BJ (cell line): Measurements from ENCODE around the gene TTC21A. TPM values are rescaled to one million over a fixed set of nuclear protein-coding genes. Genes with fewer than 3 reads are reported as not detected.
A peak's percentile ranks its signal among the peaks of the same experiment; 100 is the strongest.

Experiments used
- CTCF ChIA-PET: fragments of 350-600 bp; formaldehyde crosslinking; extraction: SDS; loops from one replicate; lab custom pipeline; 2021; ENCODE audit warnings: antibody characterized with exemption, inconsistent platforms; lab: Yijun Ruan, JAX
- POLR2A ChIA-PET: fragments of 300-600 bp; sonication (Branson Sonifier 250); formaldehyde crosslinking; extraction: SDS; loops from one replicate; lab custom pipeline; 2021; ENCODE audit warnings: antibody characterized with exemption; lab: Charles Lee
- DNase-seq: peaks from one replicate; pipeline ENCODE4 v3.0.0-alpha.2; 2011; ENCODE audit warnings: low read depth
- H3K27me3 ChIP-seq: 2 replicates; pipeline ENCODE4 v1.6.0; 2011; ENCODE audit warnings: low read length; ENCODE audit not compliant: control insufficient read depth, insufficient read depth
- H3K36me3 ChIP-seq: 2 replicates; pipeline ENCODE4 v1.5.1; 2011; ENCODE audit warnings: low read length; ENCODE audit not compliant: control insufficient read depth, insufficient read depth
- H3K4me3 ChIP-seq: 2 replicates; pipeline ENCODE4 v1.5.1; 2011; ENCODE audit warnings: low read depth, mild to moderate bottlenecking, control low read depth, low read length
- polyA plus RNA-seq: library from polyadenylated mRNA; depleted of rRNA; stranded (reverse); fragments of >200 nt; gene quantifications from 2 replicates; pipeline ENCODE4 v1.2.3, GENCODE V29; 2011
- TF ChIP-seq, protein P1 (sequence below): IDR thresholded peaks from 2 replicates; pipeline ENCODE4 v1.5.1; 2011; ENCODE audit warnings: low read depth, mild to moderate bottlenecking, control low read depth, inconsistent platforms, low read length, moderate library complexity; ENCODE audit not compliant: insufficient read depth

The TTC21A gene
- polyA plus RNA-seq, 1 experiment: 2.3 TPM

DNA sequence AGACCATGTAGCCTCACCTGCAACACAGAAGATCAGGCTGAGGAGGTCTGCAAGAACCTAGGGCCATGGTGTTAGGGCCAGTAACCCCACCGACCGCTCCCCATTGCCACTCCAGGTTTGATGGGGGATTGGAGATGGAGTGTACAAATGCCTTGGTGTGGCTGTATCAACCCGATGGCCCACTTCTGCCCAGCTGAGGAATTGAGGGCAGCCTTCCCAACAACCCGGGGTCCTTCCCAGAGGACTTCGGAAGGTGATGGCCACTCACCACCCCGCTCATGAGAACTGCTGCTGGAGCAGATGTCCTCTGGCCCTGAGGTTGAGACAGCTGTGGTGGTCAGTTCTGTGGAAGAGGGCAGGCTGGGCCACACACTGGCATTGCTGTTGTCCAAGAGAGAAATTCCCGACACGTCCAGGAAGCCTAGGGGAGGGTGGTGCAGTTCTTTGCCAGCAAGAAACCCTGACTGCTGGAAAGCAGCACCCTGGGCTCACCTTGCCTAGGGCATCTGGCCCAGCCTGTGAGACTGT is 8.9 kb upstream of the TTC21A start:
- no peak for DNase-seq
- ChIA-PET POLR2A (no interaction called here), CTCF (interaction anchor here (1.1 kb wide), 1 partner anchor 190 kb away, joined by 4 read pairs; no protein-coding TSS in a partner anchor)
- TF ChIP-seq, protein P1, sequence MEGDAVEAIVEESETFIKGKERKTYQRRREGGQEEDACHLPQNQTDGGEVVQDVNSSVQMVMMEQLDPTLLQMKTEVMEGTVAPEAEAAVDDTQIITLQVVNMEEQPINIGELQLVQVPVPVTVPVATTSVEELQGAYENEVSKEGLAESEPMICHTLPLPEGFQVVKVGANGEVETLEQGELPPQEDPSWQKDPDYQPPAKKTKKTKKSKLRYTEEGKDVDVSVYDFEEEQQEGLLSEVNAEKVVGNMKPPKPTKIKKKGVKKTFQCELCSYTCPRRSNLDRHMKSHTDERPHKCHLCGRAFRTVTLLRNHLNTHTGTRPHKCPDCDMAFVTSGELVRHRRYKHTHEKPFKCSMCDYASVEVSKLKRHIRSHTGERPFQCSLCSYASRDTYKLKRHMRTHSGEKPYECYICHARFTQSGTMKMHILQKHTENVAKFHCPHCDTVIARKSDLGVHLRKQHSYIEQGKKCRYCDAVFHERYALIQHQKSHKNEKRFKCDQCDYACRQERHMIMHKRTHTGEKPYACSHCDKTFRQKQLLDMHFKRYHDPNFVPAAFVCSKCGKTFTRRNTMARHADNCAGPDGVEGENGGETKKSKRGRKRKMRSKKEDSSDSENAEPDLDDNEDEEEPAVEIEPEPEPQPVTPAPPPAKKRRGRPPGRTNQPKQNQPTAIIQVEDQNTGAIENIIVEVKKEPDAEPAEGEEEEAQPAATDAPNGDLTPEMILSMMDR: no peak
- Histone ChIP-seq H3K4me3 (no peak overlapping the region), H3K27me3 (no peaks in the 10 kb centered on the region), H3K36me3 (peaks cover 38% of the 10 kb centered on the region)

DNA sequence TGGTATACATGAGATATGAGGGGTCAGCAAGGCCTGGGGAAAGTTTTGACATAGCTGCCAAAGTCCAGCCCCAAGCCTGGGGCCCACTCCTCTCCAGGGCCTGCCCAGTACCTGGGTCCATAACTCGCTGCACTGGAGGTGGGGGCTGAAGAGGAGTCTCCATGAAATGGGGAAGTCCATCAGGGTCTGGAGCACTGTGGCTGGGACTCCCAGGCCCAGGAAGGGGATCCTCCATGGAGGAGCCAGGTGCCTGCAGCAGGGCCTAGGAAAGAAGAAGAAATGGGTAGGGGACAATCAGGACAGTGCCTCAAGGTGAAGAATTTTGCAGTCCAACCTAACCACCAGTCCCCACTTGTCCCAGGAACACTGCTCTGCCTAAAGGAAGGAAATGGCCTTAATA is 8.2 kb upstream of the TTC21A start:
- POLR2A ChIA-PET: no interaction called here
- H3K36me3 ChIP-seq: peaks cover 36% of the 10 kb centered on the region
- no peak for DNase-seq
- TF ChIP-seq, protein P1: no peak
- H3K27me3 ChIP-seq: no peaks in the 10 kb centered on the region
- H3K4me3 ChIP-seq: no peak overlapping the region
- CTCF ChIA-PET: interaction anchor here (1.1 kb wide), 1 partner anchor 189 kb away, joined by 4 read pairs; no protein-coding TSS in a partner anchor

DNA sequence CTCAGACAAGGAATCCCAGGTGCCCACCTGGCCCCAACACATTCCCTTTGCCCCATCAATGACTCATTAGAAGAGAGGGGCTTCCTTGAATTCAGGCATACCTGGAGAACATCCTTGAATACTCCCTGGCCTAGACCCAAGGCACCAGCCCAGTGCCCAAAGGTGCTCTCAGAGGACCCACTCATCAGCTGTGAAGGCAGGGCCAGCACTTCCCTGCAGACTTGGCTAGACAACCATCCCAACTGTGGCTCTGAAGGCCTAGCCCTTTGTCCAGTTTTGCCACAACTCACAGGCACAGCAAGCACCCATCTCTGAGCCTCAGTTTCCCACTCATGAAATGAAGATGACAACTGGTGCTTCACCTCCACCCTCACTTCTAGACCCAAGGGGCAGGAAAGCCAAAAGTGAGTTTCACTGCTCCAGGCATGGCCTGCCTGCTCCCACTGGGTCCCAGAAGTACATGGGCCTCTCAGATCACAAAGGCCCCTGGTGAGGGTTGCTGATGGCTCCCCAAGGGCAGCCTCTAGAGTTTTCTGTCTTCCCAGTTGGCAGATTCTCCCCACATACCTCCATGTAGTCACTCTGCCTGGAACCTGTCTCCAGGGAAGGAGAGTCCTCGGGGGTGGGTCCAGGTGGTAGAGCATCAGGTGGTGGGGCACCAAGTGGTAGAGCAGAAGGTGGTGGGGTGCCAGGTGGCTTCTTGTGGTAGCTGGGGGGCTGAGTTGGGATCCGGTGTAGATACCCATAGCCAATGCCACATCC is 7.6 kb upstream of the TTC21A start:
- no peak for DNase-seq
- peaks cover 36% of the 10 kb centered on the region for H3K36me3 ChIP-seq
- H3K4me3 ChIP-seq: no peak overlapping the region
- ChIA-PET CTCF (interaction anchor here (2.1 kb wide), 1 partner anchor 192 kb away, joined by 11 read pairs; no protein-coding TSS in a partner anchor), POLR2A (no interaction called here)
- H3K27me3 ChIP-seq: no peaks in the 10 kb centered on the region
- TF ChIP-seq, protein P1: no peak

DNA sequence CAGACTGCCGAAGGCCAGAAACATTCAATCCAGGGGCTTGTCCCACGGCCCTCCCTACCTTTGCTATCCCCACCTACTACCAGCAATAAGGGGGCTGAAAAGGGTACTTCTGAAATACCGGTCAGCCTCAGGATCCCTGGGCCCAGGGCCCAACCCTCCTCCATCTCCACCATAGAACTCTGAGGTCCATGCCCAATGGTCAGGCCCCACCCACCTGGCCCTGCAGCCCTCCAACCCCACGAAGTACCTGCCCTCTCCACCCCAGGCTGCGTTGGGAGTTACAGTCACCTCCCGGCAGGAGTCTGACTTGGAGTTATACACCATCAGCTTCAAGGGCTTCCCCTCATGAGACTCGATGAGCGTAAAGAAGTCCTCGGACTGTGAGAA is 7.0 kb upstream of the TTC21A start:
- Histone ChIP-seq H3K4me3 (no peak overlapping the region), H3K36me3 (peaks cover 36% of the 10 kb centered on the region), H3K27me3 (no peaks in the 10 kb centered on the region)
- POLR2A ChIA-PET: no interaction called here
- CTCF ChIA-PET: interaction anchor here (1.5 to 2.1 kb wide), 2 partner anchors 187 to 192 kb away, joined by 5 to 11 read pairs; no protein-coding TSS in a partner anchor
- DNase-seq: no peak
- TF ChIP-seq, protein P1: no peak

DNA sequence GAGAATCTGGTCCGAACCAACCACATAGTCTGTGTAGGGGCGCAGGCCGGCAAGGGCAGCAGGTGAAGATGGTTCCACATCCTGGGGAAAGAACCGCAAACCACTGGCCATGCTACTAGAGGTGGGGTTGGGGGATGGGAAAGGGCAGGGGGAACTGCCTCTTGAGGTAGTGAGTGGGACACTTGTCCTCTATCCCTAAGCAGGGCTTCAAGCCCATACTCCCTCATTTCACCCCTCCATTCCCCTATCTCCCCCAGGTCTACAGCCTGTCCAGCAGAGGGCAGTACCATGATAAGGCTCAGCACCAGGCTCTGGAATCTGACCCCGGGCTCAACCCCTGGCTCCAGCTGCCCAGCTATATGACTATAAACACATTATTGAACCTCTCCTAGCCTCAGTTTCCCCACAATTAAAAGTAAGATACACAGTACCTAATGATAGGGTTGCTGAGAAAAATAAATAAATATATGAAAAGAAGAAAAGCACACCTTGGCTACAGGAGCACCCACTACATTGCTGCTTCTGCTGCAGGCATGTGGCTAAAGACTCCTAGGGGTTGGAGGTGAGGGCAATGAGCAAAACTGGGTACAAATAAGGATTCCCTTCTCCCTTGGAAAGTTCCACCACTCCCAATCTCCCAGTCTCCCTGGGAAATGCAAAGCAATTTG is 6.3 kb upstream of the TTC21A start:
- CTCF ChIA-PET: interaction anchor here (0.6 to 2.1 kb wide), 6 partner anchors 12 to 191 kb away, joined by 3 to 11 read pairs (median 4); no protein-coding TSS in a partner anchor

More for the DNA sequence above, 6.3 kb upstream of the TTC21A start:
- peaks cover 34% of the 10 kb centered on the region for H3K36me3 ChIP-seq
- H3K27me3 ChIP-seq: no peaks in the 10 kb centered on the region
- POLR2A ChIA-PET: no interaction called here
- TF ChIP-seq, protein P1: peak; percentile 78
- H3K4me3 ChIP-seq: no peak overlapping the region
- DNase-seq: no peak
